ENCODE results near the gene BASP1. TPM values are rescaled to one million over a fixed set of nuclear protein-coding genes. Genes with fewer than 3 reads are reported as not detected.

The BASP1 gene
- total RNA-seq, 1 experiment from 2014 or later: 0.34 TPM

- Histone ChIP-seq H3K36me3 (ENCODE audit: control insufficient read depth in 1 of 2, insufficient read depth in 2 of 2, low read length in 2 of 2) (no peaks in the 10 kb centered on the region), H3K4me2 (ENCODE audit: low read length) (peak overlapping the region; percentile 62), H4K20me1 (ENCODE audit: insufficient read depth) (no peaks in the 10 kb centered on the region), H2AFZ (ENCODE audit: low read depth, low read length, poor library complexity, severe bottlenecking) (peak overlapping the region; percentile 63), H3K4me3 (replicated peaks in 1 of 2; ENCODE audit: low read depth in 1 of 2, low read length in 2 of 2) (no peak overlapping the region), H3K4me1 (ENCODE audit: control insufficient read depth in 1 of 2, insufficient read depth in 2 of 2, low read length in 2 of 2) (peaks cover 4 to 14% of the 10 kb centered on the region in 2 experiments), H3K9me3 (ENCODE audit: control insufficient read depth in 1 of 2, insufficient read depth in 1 of 2, low read depth in 1 of 2, low read length in 2 of 2) (no peaks in the 10 kb centered on the region), H3K27ac (ENCODE audit: low read depth, low read length) (no peak overlapping the region), H3K9ac (ENCODE audit: low read length) (no peak overlapping the region), H3K79me2 (ENCODE audit: insufficient read depth, low read length) (no peaks in the 10 kb centered on the region), H3K9me2 (ENCODE audit: insufficient read depth) (no peaks in the 10 kb centered on the region), H3K27me3 (ENCODE audit: insufficient read depth, low read length) (no peaks in the 10 kb centered on the region)
- DNase-seq (ENCODE audit: low read depth, low spot score): peak; percentile 46
- intact Hi-C loops (cut with micrococcal nuclease): loop anchor here (1.0 kb wide), 3 partner anchors 399 to 510 kb away; no protein-coding TSS in a partner anchor
- RAD21 ChIA-PET (ENCODE audit: low non-redundant PET in 1 of 2, low total read pairs in 2 of 2, uncharacterized antibody in 2 of 2, unreplicated experiment in 2 of 2): interaction anchor here (0.8 to 1.6 kb wide), 4 partner anchors 396 to 638 kb away, joined by 3 to 5 read pairs (median 4); no protein-coding TSS in a partner anchor
- TF ChIP-seq ATF3 (IDR thresholded peaks at IDR 0.05) (no peak), RAD21 (IDR thresholded peaks at IDR 0.05; ENCODE audit: low read depth) (peak; percentile 77), EZH2phosphoT487 (IDR thresholded peaks at IDR 0.05; ENCODE audit: borderline replicate concordance) (no peak), ZNF274 (IDR thresholded peaks at IDR 0.05; ENCODE audit: low read depth, low read length) (no peak), JUND (IDR thresholded peaks at IDR 0.05) (no peak), TCF7L2 (IDR thresholded peaks at IDR 0.05; ENCODE audit: borderline replicate concordance, extremely low read depth, insufficient read depth, insufficient read length) (no peak), EGR1 (IDR thresholded peaks at IDR 0.05; ENCODE audit: low read depth) (no peak), ELF1 (IDR thresholded peaks at IDR 0.05; ENCODE audit: borderline replicate concordance, low read depth) (no peak), MAX (IDR thresholded peaks at IDR 0.05) (no peak), CBX3 (IDR thresholded peaks at IDR 0.05; ENCODE audit: low read depth) (no peak), CTCF (IDR thresholded peaks at IDR 0.05 in 2 of 3, conservative IDR thresholded peaks at IDR 0.05 in 1 of 3; ENCODE audit: borderline replicate concordance in 1 of 3, insufficient read depth in 1 of 3, low read depth in 2 of 3, low read length in 2 of 3) (peak; percentile 67 to 92 (median 75); a peak in 5 of 6 replicates), SRF (IDR thresholded peaks at IDR 0.05; ENCODE audit: low read depth) (no peak), ZFX (IDR thresholded peaks at IDR 0.05) (no peak)
- no TSS peak for BruUV-seq (replicated peaks)
- POLR2A ChIA-PET: interaction anchor here (0.8 to 1.4 kb wide), 2 partner anchors 254 to 399 kb away, joined by 3 to 4 read pairs; partner anchors contain the start of gene MYO10
- peak; percentile 36 for ATAC-seq
- CTCF ChIA-PET: interaction anchor here (0.6 to 3.8 kb wide), 33 partner anchors 9 to 730 kb away, joined by 3 to 39 read pairs (median 4); partner anchors contain the start of gene MYO10
These were observed 27.1 kb upstream of the BASP1 start for GRCh38 chr5:17190242-17190778.
